Measurements from ENCODE around the gene MIPEP. TPM values are rescaled to one million over a fixed set of nuclear protein-coding genes. Genes with fewer than 3 reads are reported as not detected.

The MIPEP gene
- total and polyA plus RNA-seq, 10 of the 15 experiments (the other 5 are each of a cell fraction or from before 2014, with no cell fraction given), result 15.6 to 56.2 (median 29.8) TPM

- peaks cover 0 to 5% of the 10 kb centered on the region in 2 experiments; a peak in 1 of 4 replicates for H3K36me3 ChIP-seq (ENCODE audit: control insufficient read depth in 2 of 2, insufficient read depth in 2 of 2, low read length in 1 of 2)
- no peak for TF ChIP-seq ZZZ3 (IDR thresholded peaks at IDR 0.05; ENCODE audit: control insufficient read depth, insufficient read length, low read depth)
- no peak for TF ChIP-seq TAF1 (IDR thresholded peaks at IDR 0.05; ENCODE audit: borderline replicate concordance, low read depth, low read length)
- no peak for TF ChIP-seq DPF2 (IDR thresholded peaks at IDR 0.05)
- TF ChIP-seq, protein P1, sequence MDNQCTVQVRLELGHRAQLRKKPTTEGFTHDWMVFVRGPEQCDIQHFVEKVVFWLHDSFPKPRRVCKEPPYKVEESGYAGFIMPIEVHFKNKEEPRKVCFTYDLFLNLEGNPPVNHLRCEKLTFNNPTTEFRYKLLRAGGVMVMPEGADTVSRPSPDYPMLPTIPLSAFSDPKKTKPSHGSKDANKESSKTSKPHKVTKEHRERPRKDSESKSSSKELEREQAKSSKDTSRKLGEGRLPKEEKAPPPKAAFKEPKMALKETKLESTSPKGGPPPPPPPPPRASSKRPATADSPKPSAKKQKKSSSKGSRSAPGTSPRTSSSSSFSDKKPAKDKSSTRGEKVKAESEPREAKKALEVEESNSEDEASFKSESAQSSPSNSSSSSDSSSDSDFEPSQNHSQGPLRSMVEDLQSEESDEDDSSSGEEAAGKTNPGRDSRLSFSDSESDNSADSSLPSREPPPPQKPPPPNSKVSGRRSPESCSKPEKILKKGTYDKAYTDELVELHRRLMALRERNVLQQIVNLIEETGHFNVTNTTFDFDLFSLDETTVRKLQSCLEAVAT (IDR thresholded peaks at IDR 0.05), result no peak
- no peak for TF ChIP-seq LARP7 (IDR thresholded peaks at IDR 0.05)
- TF ChIP-seq, protein P2, sequence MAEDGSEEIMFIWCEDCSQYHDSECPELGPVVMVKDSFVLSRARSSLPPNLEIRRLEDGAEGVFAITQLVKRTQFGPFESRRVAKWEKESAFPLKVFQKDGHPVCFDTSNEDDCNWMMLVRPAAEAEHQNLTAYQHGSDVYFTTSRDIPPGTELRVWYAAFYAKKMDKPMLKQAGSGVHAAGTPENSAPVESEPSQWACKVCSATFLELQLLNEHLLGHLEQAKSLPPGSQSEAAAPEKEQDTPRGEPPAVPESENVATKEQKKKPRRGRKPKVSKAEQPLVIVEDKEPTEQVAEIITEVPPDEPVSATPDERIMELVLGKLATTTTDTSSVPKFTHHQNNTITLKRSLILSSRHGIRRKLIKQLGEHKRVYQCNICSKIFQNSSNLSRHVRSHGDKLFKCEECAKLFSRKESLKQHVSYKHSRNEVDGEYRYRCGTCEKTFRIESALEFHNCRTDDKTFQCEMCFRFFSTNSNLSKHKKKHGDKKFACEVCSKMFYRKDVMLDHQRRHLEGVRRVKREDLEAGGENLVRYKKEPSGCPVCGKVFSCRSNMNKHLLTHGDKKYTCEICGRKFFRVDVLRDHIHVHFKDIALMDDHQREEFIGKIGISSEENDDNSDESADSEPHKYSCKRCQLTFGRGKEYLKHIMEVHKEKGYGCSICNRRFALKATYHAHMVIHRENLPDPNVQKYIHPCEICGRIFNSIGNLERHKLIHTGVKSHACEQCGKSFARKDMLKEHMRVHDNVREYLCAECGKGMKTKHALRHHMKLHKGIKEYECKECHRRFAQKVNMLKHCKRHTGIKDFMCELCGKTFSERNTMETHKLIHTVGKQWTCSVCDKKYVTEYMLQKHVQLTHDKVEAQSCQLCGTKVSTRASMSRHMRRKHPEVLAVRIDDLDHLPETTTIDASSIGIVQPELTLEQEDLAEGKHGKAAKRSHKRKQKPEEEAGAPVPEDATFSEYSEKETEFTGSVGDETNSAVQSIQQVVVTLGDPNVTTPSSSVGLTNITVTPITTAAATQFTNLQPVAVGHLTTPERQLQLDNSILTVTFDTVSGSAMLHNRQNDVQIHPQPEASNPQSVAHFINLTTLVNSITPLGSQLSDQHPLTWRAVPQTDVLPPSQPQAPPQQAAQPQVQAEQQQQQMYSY (CRISPR knock-in tag; IDR thresholded peaks at IDR 0.05), result no peak
- no peak for TF ChIP-seq SREBF2 (IDR thresholded peaks at IDR 0.05; ENCODE audit: low read length)
- TF ChIP-seq NR2C1 (IDR thresholded peaks at IDR 0.05), result no peak
- no peak for TF ChIP-seq RCOR1 (conservative IDR thresholded peaks at IDR 0.05; ENCODE audit: low read depth, low read length)
- no peak for TF ChIP-seq NFXL1 (IDR thresholded peaks at IDR 0.05; ENCODE audit: borderline replicate concordance)
- TF ChIP-seq HSF1 (IDR thresholded peaks at IDR 0.05; ENCODE audit: low read depth, low read length), result no peak
- TF ChIP-seq TCF12 (IDR thresholded peaks at IDR 0.05; ENCODE audit: low read depth, low read length), result no peak
- no peak for TF ChIP-seq MEF2B (IDR thresholded peaks at IDR 0.05; ENCODE audit: partially characterized antibody, poor library complexity, severe bottlenecking)
- TF ChIP-seq YBX1 (IDR thresholded peaks at IDR 0.05), result no peak
- intact Hi-C loops (cut with micrococcal nuclease; ENCODE audit: unreplicated experiment) (no loop called here), in situ Hi-C loops (cut with MboI) (no loop called here)
- peaks cover 6% of the 10 kb centered on the region for H3K9me3 ChIP-seq (replicated peaks; ENCODE audit: control insufficient read depth, insufficient read depth, low read length)
- RAD21 ChIA-PET (ENCODE audit: unreplicated experiment), result no interaction called here
- no peak overlapping the region for H3K4me3 ChIP-seq
- no peak overlapping the region for H3K4me2 ChIP-seq (ENCODE audit: control insufficient read depth, insufficient read depth)
- SMC1A ChIA-PET (ENCODE audit: uncharacterized antibody, unreplicated experiment), result interaction anchor here (0.7 kb wide), 1 partner anchor 44 kb away, joined by 3 read pairs; no protein-coding TSS in a partner anchor
- H4K20me1 ChIP-seq (ENCODE audit: control insufficient read depth, insufficient read depth), result no peaks in the 10 kb centered on the region
- CTCF ChIA-PET, result no interaction called here
- 67% methylated on average over 2 of the region's 2 CpGs for WGBS (ENCODE audit: insufficient coverage, insufficient replicate concordance, low lambda C conversion rate, missing lambda C conversion rate)
- POLR2A ChIA-PET, result no interaction called here
- no peaks in the 10 kb centered on the region for H3K27me3 ChIP-seq (replicated peaks in 1 of 2; ENCODE audit: control insufficient read depth in 2 of 2, insufficient read depth in 2 of 2, low read length in 1 of 2)
- no peak overlapping the region for H2AFZ ChIP-seq (ENCODE audit: control insufficient read depth, low read depth, low read length)
- H3K79me2 ChIP-seq (ENCODE audit: control insufficient read depth, insufficient read depth, low read length), result no peaks in the 10 kb centered on the region
- FAIRE-seq, result no peak
- no peak for DNase-seq (ENCODE audit: low read depth, low spot score)
- BruUV-seq (replicated peaks), result no TSS peak
- no peaks in the 10 kb centered on the region for H3K4me1 ChIP-seq (ENCODE audit: control insufficient read depth, insufficient read depth, low read length)
- no peak for ATAC-seq
- H3K27ac ChIP-seq (ENCODE audit: control insufficient read depth, insufficient read depth), result no peak overlapping the region
- no peak overlapping the region for H3K9ac ChIP-seq (ENCODE audit: control insufficient read depth, insufficient read depth, low read length)
Measured at GRCh38 chr13:23825179-23825578, 64.0 kb downstream of the MIPEP start.

Measured in GM12878 (cell line).